MM.1S (cell line): ENCODE measurements around the gene ITGAV.

Experiments used
- CTCF ChIP-seq: fragments of 300-600 bp; sonication (generic); IDR thresholded peaks from 2 replicates; pipeline ENCODE4 v1.5.1; 2016; ENCODE audit warnings: antibody characterized with exemption, low read length, mixed read lengths
- EZH2 ChIP-seq: fragments of 300-600 bp; sonication (generic); optimal IDR thresholded peaks from 2 replicates; pipeline ENCODE3; 2017; ENCODE audit warnings: low read depth, mild to moderate bottlenecking, antibody characterized with exemption, low read length, mixed read lengths

GRCh38 chr2:186590759-186591505, 1.1 kb downstream of the ITGAV start:
- TF ChIP-seq CTCF (no peak), EZH2 (no peak)
